ENCODE data around the gene CELF2. TPM values are rescaled to one million over a fixed set of nuclear protein-coding genes. Genes with fewer than 3 reads are reported as not detected.
A peak's percentile ranks its signal among the peaks of the same experiment; 100 is the strongest.

CELF2 gene
- total RNA-seq, 4 donors from 2014 or later: 106 to 127 (median 120) TPM

DNA sequence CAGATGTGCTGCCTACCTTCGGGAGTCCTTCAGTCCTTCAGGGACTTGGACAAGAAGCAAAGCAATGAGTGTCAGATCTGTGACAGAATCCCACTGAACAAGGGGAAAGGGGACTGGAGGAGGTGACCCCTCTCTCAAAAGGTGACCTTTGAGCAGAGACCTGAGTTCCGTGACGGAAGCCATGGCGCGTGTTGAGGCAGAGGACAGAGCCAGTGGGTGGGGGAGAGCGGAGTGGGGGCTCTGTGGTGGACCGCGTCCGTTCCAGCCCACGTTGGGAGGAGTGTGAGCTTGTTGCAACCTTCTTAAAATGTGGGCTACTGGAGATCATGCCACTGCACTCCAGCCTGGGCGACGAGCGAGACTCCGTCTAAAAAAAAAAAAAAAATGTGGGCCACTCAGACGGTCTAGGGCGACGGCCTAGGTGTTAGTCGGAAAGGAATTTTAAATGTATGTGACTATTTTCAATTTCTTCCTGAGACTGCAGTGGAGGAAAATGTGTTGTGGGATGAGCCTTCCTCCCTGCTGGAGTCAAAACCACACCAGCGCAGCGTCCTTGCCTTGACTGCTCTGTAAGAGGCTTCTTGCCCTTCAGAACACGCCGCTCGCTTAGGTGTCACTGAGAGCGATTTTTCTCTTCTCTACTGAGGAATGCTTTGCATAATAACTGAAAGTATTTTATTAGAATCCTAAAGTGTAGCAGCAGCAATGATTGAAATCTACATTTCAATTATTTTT, 272.7 kb downstream of the CELF2 start:
- no peaks in the 10 kb centered on the region for H3K9me3 ChIP-seq
- TF ChIP-seq, protein P1, sequence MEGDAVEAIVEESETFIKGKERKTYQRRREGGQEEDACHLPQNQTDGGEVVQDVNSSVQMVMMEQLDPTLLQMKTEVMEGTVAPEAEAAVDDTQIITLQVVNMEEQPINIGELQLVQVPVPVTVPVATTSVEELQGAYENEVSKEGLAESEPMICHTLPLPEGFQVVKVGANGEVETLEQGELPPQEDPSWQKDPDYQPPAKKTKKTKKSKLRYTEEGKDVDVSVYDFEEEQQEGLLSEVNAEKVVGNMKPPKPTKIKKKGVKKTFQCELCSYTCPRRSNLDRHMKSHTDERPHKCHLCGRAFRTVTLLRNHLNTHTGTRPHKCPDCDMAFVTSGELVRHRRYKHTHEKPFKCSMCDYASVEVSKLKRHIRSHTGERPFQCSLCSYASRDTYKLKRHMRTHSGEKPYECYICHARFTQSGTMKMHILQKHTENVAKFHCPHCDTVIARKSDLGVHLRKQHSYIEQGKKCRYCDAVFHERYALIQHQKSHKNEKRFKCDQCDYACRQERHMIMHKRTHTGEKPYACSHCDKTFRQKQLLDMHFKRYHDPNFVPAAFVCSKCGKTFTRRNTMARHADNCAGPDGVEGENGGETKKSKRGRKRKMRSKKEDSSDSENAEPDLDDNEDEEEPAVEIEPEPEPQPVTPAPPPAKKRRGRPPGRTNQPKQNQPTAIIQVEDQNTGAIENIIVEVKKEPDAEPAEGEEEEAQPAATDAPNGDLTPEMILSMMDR (IDR thresholded peaks at IDR 0.05): no peak
- no peak for TF ChIP-seq POLR2A (IDR thresholded peaks at IDR 0.05)
- no peak overlapping the region for H3K27ac ChIP-seq
- H3K4me3 ChIP-seq: no peak overlapping the region
- no peak for DNase-seq (ENCODE audit: low spot score in 2 of 2)
- peaks cover 0 to 89% (median 10%) of the 10 kb centered on the region in 3 donors for H3K36me3 ChIP-seq
- no peaks in the 10 kb centered on the region for H3K27me3 ChIP-seq
- peaks cover 0 to 15% (median 0%) of the 10 kb centered on the region in 4 donors for H3K4me1 ChIP-seq
- 91 to 92% methylated on average over 24 of the region's 24 CpGs for WGBS, 2 donors

DNA sequence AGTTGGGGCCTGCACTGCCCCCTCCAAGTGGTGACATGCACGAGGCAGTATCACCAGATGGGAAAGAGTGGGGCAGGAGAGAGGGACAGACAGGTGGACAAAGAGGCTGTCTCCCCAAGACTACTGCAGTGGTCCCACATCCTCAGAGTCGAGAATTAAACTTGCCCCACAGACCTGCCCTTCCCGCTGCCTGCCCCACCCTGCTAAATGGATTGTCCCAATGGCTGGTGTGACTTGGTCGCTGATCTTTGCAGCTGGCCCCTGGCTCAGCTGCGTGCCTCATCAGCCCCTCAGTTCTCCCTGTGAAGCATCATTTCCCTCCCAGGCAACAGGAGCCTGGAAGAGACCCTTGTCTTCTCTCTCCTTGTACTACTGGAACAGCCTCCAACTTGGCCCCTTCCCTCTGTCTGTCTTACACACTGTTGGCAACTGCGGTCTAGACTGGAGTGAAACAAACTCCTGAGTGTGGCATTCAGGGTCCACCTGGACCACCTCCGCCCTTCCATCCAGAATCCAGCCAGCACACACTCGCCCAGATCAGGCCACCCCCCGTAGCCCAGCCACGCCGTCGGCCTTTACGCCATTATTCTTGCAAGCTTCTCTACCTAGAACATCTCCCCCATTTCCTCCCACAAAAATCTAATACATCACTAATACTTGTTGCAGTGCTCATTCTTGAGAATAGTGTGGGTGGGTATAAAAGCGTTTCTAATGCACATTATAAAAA, 275.1 kb downstream of the CELF2 start:
- Histone ChIP-seq H3K27me3 (no peaks in the 10 kb centered on the region), H3K36me3 (peaks cover 0 to 93% (median 10%) of the 10 kb centered on the region in 3 donors), H3K4me3 (no peak overlapping the region), H3K27ac (no peak overlapping the region), H3K4me1 (peaks cover 0 to 8% (median 0%) of the 10 kb centered on the region in 4 donors), H3K9me3 (no peaks in the 10 kb centered on the region)
- DNase-seq (ENCODE audit: low spot score in 2 of 2): no peak
- TF ChIP-seq POLR2A (IDR thresholded peaks at IDR 0.05): no peak
- TF ChIP-seq, protein P1 (IDR thresholded peaks at IDR 0.05): no peak
- no peak for TF ChIP-seq EP300 (IDR thresholded peaks at IDR 0.05)
- 93 to 97% methylated on average over 14 of the region's 14 CpGs for WGBS, 2 donors

DNA sequence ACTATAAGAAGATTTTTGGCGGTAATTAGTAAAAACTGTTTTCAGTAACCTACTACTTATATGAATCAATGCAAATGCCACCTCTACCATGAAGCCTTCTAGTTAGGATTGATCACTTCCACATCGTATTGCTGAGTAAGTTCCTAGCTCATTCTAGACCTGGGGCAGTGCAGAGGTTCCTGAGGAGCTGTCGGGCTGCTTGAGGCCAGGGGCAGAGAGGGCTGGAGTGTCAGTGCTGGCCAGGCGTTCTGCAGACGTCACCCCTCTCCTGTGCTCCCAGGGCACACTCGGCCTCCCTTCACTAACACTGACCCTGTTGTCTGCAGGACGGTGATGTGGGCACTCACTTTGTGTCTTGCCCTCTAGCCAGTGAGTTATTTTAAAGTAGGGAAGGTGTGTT, 275.7 kb downstream of the CELF2 start:
- Histone ChIP-seq H3K4me3 (no peak overlapping the region), H3K27me3 (no peaks in the 10 kb centered on the region), H3K4me1 (peaks cover 0 to 3% (median 0%) of the 10 kb centered on the region in 4 donors), H3K9me3 (no peaks in the 10 kb centered on the region), H3K27ac (no peak overlapping the region), H3K36me3 (peaks cover 0 to 92% (median 5%) of the 10 kb centered on the region in 3 donors)
- no peak for DNase-seq (ENCODE audit: low spot score in 2 of 2)
- TF ChIP-seq EP300 (IDR thresholded peaks at IDR 0.05) (no peak), POLR2A (IDR thresholded peaks at IDR 0.05) (no peak)
- TF ChIP-seq, protein P1 (IDR thresholded peaks at IDR 0.05): no peak
- WGBS, 2 donors: 87% methylated on average over 7 of the region's 7 CpGs

DNA sequence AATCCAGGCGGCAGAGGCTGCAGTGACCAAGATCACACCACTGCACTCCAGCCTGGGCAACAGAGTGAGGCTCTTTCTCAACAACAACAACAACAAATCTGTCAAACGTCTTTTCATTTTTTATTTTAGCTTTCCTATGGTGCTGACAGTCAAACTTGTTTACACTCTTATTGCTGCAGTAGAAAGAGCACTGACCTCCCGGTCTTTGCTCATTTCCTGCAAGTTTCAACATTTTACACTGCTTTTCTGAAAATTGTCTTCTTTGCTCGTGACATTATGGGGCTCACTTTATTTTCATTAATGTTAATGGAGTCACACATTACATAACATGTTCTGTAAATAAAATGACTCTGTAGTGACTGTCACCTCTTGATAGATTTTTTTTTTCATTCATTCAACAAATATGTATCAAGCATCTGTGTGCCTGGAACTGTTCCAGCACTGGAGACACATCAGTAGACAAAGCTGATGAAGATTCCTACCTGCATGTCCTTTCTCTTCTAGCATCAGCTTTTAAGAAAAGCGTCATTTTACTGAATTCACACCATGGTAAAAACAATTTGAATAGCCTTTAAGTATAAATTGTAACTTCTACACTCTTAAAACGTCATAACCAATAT, 277.3 kb downstream of the CELF2 start:
- H3K27me3 ChIP-seq: no peaks in the 10 kb centered on the region
- peaks cover 0 to 9% (median 0%) of the 10 kb centered on the region in 4 donors for H3K4me1 ChIP-seq
- no peak for DNase-seq (ENCODE audit: low spot score in 2 of 2)
- H3K9me3 ChIP-seq: no peaks in the 10 kb centered on the region
- H3K27ac ChIP-seq: peak overlapping the region in 1 of 4 donors; percentile 22
- no peak overlapping the region for H3K4me3 ChIP-seq
- H3K36me3 ChIP-seq: peaks cover 0 to 92% (median 4%) of the 10 kb centered on the region in 3 donors
- WGBS, 2 donors: 66 to 70% methylated on average over 6 of the region's 6 CpGs
- TF ChIP-seq POLR2A (IDR thresholded peaks at IDR 0.05) (no peak), EP300 (IDR thresholded peaks at IDR 0.05) (no peak)
- TF ChIP-seq, protein P1 (IDR thresholded peaks at IDR 0.05): no peak
